SK-N-SH (cell line): ENCODE data around the gene KLF16.

Source experiments
- FOXM1 ChIP-seq: IDR thresholded peaks from 2 replicates; pipeline ENCODE4 v1.4.0; 2012; ENCODE audit warnings: low read depth, mild to moderate bottlenecking
- TCF12 ChIP-seq: IDR thresholded peaks from 2 replicates; pipeline ENCODE4 v1.4.0; 2012

GRCh38 chr19:1860042-1860775, 3.2 kb downstream of the KLF16 start:
- no peak for TF ChIP-seq TCF12
- TF ChIP-seq FOXM1: no peak
